Spleen (tissue), 11 donors: ENCODE measurements around the gene MDFIC2. TPM values are rescaled to one million over a fixed set of nuclear protein-coding genes. Genes with fewer than 3 reads are reported as not detected.

Experiments used
- DNase-seq: peaks from one replicate; pipeline ENCODE4 v3.0.0-alpha.2; 2020
- H3K27ac ChIP-seq, 8 donors: fragments of 200-600 bp; sonication (generic) in 7 of 8; 1 replicate in 4 of 8; 2 replicates in 4 of 8; pipeline versions ENCODE4 v1.5.0 to v1.8.0; 2016 to 2021; ENCODE audit warnings: inconsistent platforms in 4 of 8, mild to moderate bottlenecking in 4 of 8, moderate library complexity in 1 of 8
- H3K27me3 ChIP-seq, 7 donors: fragments of 200-600 bp; sonication (generic) in 6 of 7; replicated peaks in 1 of 7; 1 replicate in 4 of 7; 2 replicates in 3 of 7; pipeline versions ENCODE4 v1.5.0 to v1.8.0; 2016 to 2021; ENCODE audit warnings: inconsistent platforms in 3 of 7, mild to moderate bottlenecking in 1 of 7
- H3K36me3 ChIP-seq, 6 donors: fragments of 200-600 bp; sonication (generic) in 5 of 6; 1 replicate in 4 of 6; 2 replicates in 2 of 6; pipeline versions ENCODE4 v1.5.0 to v1.8.0; 2016 to 2021; ENCODE audit warnings: inconsistent platforms in 2 of 6
- H3K4me1 ChIP-seq, 6 donors: fragments of 200-600 bp; sonication (generic) in 5 of 6; 1 replicate in 3 of 6; 2 replicates in 3 of 6; pipeline versions ENCODE4 v1.5.0 to v1.8.0; 2016 to 2021; ENCODE audit warnings: inconsistent platforms in 3 of 6
- H3K4me3 ChIP-seq, 8 donors: fragments of 200-600 bp; sonication (generic) in 7 of 8; 1 replicate in 4 of 8; 2 replicates in 4 of 8; pipeline versions ENCODE4 v1.5.0 to v1.8.0; 2016 to 2021; ENCODE audit warnings: inconsistent platforms in 4 of 8, mild to moderate bottlenecking in 4 of 8, moderate library complexity in 2 of 8
- H3K9me3 ChIP-seq, 8 donors: fragments of 200-600 bp; sonication (generic) in 7 of 8; 1 replicate in 4 of 8; 2 replicates in 4 of 8; pipeline versions ENCODE4 v1.5.0 to v1.8.0; 2016 to 2021; ENCODE audit warnings: inconsistent platforms in 4 of 8
- POLR2A ChIP-seq, 3 donors: fragments of 450-650 bp; IDR thresholded peaks; one replicate each; pipeline ENCODE4 v1.5.1; 2017; ENCODE audit warnings: antibody characterized with exemption in 3 of 3, mild to moderate bottlenecking in 1 of 3
- POLR2AphosphoS5 ChIP-seq, 3 donors: sonication (generic); formaldehyde crosslinking; IDR thresholded peaks; one replicate each; pipeline ENCODE4 v1.5.1; 2017; ENCODE audit warnings: antibody characterized with exemption in 3 of 3
- WGBS, 5 donors: extraction: QIAGEN DNeasy Blood & Tissue Kit in 3 of 5; methylation state at CpG; one replicate each; pipeline versions ENCODE4 v1.1.5 to v1.1.7; 2013 to 2018; 5-methylcytosine and 5-hydroxymethylcytosine counted together
- intact Hi-C: fragments of 100-400 bp; cut with DNase I; formaldehyde crosslinking; loops from one replicate; pipeline ENCODE4 v1.15.0; 2023; ENCODE audit warnings: low total_unique reads
- polyA plus RNA-seq, 3 donors: library from polyadenylated mRNA; stranded (reverse); fragments of 200-250 nt; gene quantifications; one replicate each; pipeline ENCODE4 v1.2.1, GENCODE V29; 2013
- total RNA-seq, 7 donors: library from RNA; depleted of rRNA in 3 of 7; stranded (reverse); fragments of >200 nt in 3 of 7; fragmentation: NEBNext Ultra II Directional in 4 of 7; extraction: Animal tissue kit (Norgen Biotek cat#: 25700) in 4 of 7; gene quantifications; one replicate each; pipeline versions ENCODE4 v1.1.0 to v1.2.1, GENCODE V29; 2016 to 2021
- TF ChIP-seq, protein P1 (sequence below), 11 experiments: fragments of 200-600 bp in 7 of 11; fragments of 450-650 bp in 4 of 11; sonication (generic) in 4 of 11; IDR thresholded peaks in 8 of 11; conservative IDR thresholded peaks in 3 of 11; 1 replicate in 7 of 11; 2 replicates in 4 of 11; pipeline versions ENCODE4 v1.4.0 to v1.8.0; 2016 to 2021; ENCODE audit warnings: antibody characterized with exemption in 11 of 11, inconsistent platforms in 4 of 11, mild to moderate bottlenecking in 1 of 11
- donor health status: healthy with polysubstance abuse.
- donor health status: DM: no; HTN: no; CAD: no; lungs with moderate emphysema.
- donor health status: DM: no; HTN: no; CAD: no.
- donor health status: Bipolar disorder and iron deficiency.
- donor health status: healthy.
- donor health status: DM: no; HTN: no; CAD: no.
- donor health status: DM: yes; HTN: yes; CAD: no.

MDFIC2 gene
- total and polyA plus RNA-seq, 10 donors: not detected

DNA sequence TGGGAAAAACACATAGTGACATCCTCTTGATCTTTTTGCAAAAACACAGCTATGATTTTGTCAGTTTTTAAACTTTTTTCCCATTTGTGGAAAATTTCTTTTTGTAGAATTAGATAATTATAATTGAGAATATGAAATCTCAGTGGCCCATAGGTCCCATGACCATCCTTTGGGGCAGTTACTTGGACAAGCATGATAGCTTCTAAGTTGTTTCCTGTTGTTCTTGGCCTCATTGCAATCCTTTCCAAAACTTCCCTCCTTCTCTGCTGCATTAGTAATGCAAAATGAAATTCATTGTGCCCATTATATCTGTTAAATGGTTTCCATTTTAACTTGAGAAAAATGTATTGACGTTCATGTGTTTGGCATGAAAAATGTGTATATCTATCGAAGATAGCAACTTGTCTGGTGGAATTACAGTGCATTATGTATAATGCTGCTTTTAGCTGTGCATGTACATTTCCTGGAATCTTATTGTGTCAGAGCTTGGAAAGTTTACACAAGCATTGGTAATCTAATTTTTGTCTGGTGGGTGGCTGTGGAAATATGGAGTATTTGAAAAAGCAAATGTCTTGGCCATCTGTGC, 70.0 kb downstream of the MDFIC2 start:
- no peaks in the 10 kb centered on the region for H3K36me3 ChIP-seq
- H3K9me3 ChIP-seq: no peaks in the 10 kb centered on the region
- H3K4me3 ChIP-seq: no peak overlapping the region
- intact Hi-C loops: no loop called here
- no peaks in the 10 kb centered on the region for H3K27me3 ChIP-seq
- H3K27ac ChIP-seq: no peak overlapping the region
- DNase-seq: no peak
- TF ChIP-seq POLR2A (IDR thresholded peaks at IDR 0.05) (no peak), POLR2AphosphoS5 (IDR thresholded peaks at IDR 0.05) (no peak)
- TF ChIP-seq, protein P1, sequence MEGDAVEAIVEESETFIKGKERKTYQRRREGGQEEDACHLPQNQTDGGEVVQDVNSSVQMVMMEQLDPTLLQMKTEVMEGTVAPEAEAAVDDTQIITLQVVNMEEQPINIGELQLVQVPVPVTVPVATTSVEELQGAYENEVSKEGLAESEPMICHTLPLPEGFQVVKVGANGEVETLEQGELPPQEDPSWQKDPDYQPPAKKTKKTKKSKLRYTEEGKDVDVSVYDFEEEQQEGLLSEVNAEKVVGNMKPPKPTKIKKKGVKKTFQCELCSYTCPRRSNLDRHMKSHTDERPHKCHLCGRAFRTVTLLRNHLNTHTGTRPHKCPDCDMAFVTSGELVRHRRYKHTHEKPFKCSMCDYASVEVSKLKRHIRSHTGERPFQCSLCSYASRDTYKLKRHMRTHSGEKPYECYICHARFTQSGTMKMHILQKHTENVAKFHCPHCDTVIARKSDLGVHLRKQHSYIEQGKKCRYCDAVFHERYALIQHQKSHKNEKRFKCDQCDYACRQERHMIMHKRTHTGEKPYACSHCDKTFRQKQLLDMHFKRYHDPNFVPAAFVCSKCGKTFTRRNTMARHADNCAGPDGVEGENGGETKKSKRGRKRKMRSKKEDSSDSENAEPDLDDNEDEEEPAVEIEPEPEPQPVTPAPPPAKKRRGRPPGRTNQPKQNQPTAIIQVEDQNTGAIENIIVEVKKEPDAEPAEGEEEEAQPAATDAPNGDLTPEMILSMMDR (IDR thresholded peaks at IDR 0.05 in 8 of 11, conservative IDR thresholded peaks at IDR 0.05 in 3 of 11): no peak
- WGBS, 5 donors: 77 to 90% (median 86%) methylated on average over 2 of the region's 2 CpGs
- no peaks in the 10 kb centered on the region for H3K4me1 ChIP-seq

DNA sequence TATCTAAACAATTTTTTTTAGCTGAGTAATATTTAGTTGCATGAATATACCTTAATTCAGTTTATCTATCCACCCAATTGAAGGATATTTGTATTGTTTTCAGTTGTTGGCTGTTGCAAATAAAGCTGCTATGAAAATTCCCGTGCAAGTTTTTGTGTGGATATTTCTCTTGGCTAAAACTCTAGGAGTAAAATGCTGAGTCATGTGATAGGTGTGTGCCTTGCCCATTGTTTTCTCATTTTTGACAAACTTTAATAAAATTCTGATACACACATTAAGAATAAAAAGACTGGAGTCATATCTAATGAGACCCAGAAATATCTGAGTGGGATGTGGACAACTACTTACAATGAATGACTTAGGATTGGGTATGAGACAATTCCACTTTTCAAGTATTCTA, 78.6 kb downstream of the MDFIC2 start:
- no peak for DNase-seq
- TF ChIP-seq, protein P1 (IDR thresholded peaks at IDR 0.05 in 8 of 11, conservative IDR thresholded peaks at IDR 0.05 in 3 of 11): no peak
- TF ChIP-seq POLR2AphosphoS5 (IDR thresholded peaks at IDR 0.05): no peak
- TF ChIP-seq POLR2A (IDR thresholded peaks at IDR 0.05): no peak
- Histone ChIP-seq H3K4me1 (no peaks in the 10 kb centered on the region), H3K27me3 (no peaks in the 10 kb centered on the region), H3K9me3 (peaks cover 0 to 4% (median 0%) of the 10 kb centered on the region in 8 donors), H3K36me3 (no peaks in the 10 kb centered on the region), H3K27ac (no peak overlapping the region), H3K4me3 (no peak overlapping the region)
- intact Hi-C loops: no loop called here
- 83 to 98% (median 86%) methylated on average over 1 of the region's 1 CpG for WGBS, 5 donors

DNA sequence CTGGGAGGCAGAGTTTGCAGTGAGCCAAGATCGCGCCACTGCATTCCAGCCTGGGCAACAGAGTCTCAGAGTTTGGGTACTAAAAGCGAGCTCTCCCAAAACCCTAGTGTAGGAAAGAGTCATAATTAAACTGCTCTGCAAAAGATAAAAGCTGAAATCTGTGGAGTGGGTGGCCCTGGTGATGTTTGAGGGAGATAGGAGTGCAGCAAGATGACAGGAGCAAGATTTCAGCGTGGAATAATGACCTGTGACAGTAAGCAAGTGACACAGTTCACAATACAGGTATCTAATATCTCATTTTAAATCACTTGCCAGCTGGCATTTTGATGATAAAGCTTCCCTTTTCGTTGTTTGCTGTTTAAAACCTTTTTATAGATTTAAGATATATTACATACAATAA, 79.3 kb downstream of the MDFIC2 start:
- Histone ChIP-seq H3K4me3 (no peak overlapping the region), H3K27ac (no peak overlapping the region), H3K27me3 (no peaks in the 10 kb centered on the region), H3K36me3 (no peaks in the 10 kb centered on the region), H3K9me3 (peaks cover 0 to 4% (median 0%) of the 10 kb centered on the region in 8 donors), H3K4me1 (no peaks in the 10 kb centered on the region)
- TF ChIP-seq POLR2A (IDR thresholded peaks at IDR 0.05) (no peak), POLR2AphosphoS5 (IDR thresholded peaks at IDR 0.05) (no peak)
- 72 to 84% (median 76%) methylated on average over 5 of the region's 5 CpGs for WGBS, 5 donors
- intact Hi-C loops: no loop called here
- DNase-seq: no peak

DNA sequence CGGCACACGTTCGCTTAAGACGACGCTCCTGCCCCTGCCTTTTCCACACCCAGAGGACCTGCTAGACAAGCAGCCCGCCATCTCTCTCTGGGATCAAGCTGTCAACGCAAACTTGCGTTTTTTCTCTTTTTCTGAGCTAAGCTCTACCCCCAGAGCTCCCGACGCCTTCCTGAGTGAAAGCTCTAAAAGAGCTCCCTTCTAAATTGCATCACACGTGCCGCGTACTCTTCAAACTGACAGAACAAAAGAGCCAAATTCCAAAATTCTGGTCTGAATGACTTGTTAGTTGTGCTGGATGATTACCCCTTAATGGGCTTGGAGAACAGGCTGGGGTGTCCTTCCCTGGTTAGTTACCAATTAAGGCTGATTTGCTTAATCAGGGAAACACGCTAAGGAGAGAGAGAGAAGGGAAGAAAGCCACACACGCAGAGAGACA, 81.2 kb downstream of the MDFIC2 start:
- Histone ChIP-seq H3K36me3 (no peaks in the 10 kb centered on the region), H3K27me3 (peaks cover 0 to 4% (median 0%) of the 10 kb centered on the region in 7 donors), H3K4me3 (no peak overlapping the region), H3K27ac (no peak overlapping the region), H3K9me3 (peaks cover 0 to 4% (median 0%) of the 10 kb centered on the region in 8 donors), H3K4me1 (no peaks in the 10 kb centered on the region)
- TF ChIP-seq, protein P1 (IDR thresholded peaks at IDR 0.05 in 8 of 11, conservative IDR thresholded peaks at IDR 0.05 in 3 of 11): no peak
- TF ChIP-seq POLR2AphosphoS5 (IDR thresholded peaks at IDR 0.05) (no peak), POLR2A (IDR thresholded peaks at IDR 0.05) (no peak)
- 79 to 87% (median 82%) methylated on average over 15 of the region's 15 CpGs for WGBS, 5 donors
- intact Hi-C loops: no loop called here
- DNase-seq: no peak
